ENCODE data around the gene CDC14A. TPM values are rescaled to one million over a fixed set of nuclear protein-coding genes. Genes with fewer than 3 reads are reported as not detected.
"Not testable (repeated sequence)": the region's sequence is repeated elsewhere in the genome, so short reads cannot be mapped to it uniquely, and the experiment has no call there.

The CDC14A gene
- polyA plus RNA-seq, 1 experiment, result 2.8 TPM

GRCh38 chr1:100398648-100399047 is 46.3 kb downstream of the CDC14A start:
- POLR2A ChIA-PET, result no interaction called here

DNA sequence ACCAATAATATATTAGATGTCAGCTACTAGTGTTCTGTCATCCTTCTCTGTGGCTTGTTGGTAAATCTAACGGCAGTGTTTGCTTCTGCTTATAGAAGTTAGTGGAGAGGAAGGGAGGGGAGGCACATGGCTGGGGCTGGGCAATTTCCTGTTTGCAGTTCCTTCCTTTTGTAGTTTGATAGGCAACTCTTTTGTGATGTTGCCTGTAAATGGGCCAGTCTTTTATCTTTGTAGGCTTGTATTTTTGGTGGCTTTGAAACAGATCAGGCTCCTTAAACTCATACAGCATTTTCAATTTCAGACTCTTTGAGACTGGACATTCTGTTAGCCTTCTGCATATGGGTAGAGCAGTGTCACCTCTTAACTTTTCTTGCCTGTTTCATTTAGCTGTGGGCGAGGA is 48.1 kb downstream of the CDC14A start:
- TF ChIP-seq CTCF (IDR thresholded peaks at IDR 0.05; ENCODE audit: low read depth, low read length), result no peak
- Histone ChIP-seq H3K4me3 (ENCODE audit: low read depth, low read length) (no peak overlapping the region), H3K27ac (ENCODE audit: low read depth, low read length) (no peak overlapping the region), H3K9me3 (ENCODE audit: control insufficient read depth, insufficient read depth, low read length) (no peaks in the 10 kb centered on the region), H3K27me3 (ENCODE audit: control insufficient read depth, insufficient read depth, low read length) (no peaks in the 10 kb centered on the region)
- CTCF ChIA-PET, result interaction anchor here (0.7 to 0.8 kb wide), 2 partner anchors 20 to 59 kb away, joined by 3 read pairs; no protein-coding TSS in a partner anchor
- DNase-seq (ENCODE audit: low read depth, low spot score), result no peak
- POLR2A ChIA-PET, result no interaction called here

More at GRCh38 chr1:100398648-100399047, 46.3 kb downstream of the CDC14A start:
- CTCF ChIA-PET, result no interaction called here
- H3K27ac ChIP-seq (ENCODE audit: low read depth, low read length), result no peak overlapping the region
- no peak overlapping the region for H3K4me3 ChIP-seq (ENCODE audit: low read depth, low read length)
- TF ChIP-seq CTCF (IDR thresholded peaks at IDR 0.05; ENCODE audit: low read depth, low read length), result no peak
- DNase-seq (ENCODE audit: low read depth, low spot score), result no peak
- H3K27me3 ChIP-seq (ENCODE audit: control insufficient read depth, insufficient read depth, low read length), result no peaks in the 10 kb centered on the region
- H3K9me3 ChIP-seq (ENCODE audit: control insufficient read depth, insufficient read depth, low read length), result no peaks in the 10 kb centered on the region

- DNase-seq (ENCODE audit: low read depth, low spot score), result peak; percentile 2
- Histone ChIP-seq H3K27ac (ENCODE audit: low read depth, low read length) (no peak overlapping the region), H3K27me3 (ENCODE audit: control insufficient read depth, insufficient read depth, low read length) (no peaks in the 10 kb centered on the region), H3K9me3 (ENCODE audit: control insufficient read depth, insufficient read depth, low read length) (no peaks in the 10 kb centered on the region), H3K4me3 (ENCODE audit: low read depth, low read length) (no peak overlapping the region)
- TF ChIP-seq CTCF (IDR thresholded peaks at IDR 0.05; ENCODE audit: low read depth, low read length), result no peak
- ChIA-PET POLR2A (no interaction called here), CTCF (no interaction called here)
These were observed 52.5 kb downstream of the CDC14A start for GRCh38 chr1:100404821-100405220.

DNA sequence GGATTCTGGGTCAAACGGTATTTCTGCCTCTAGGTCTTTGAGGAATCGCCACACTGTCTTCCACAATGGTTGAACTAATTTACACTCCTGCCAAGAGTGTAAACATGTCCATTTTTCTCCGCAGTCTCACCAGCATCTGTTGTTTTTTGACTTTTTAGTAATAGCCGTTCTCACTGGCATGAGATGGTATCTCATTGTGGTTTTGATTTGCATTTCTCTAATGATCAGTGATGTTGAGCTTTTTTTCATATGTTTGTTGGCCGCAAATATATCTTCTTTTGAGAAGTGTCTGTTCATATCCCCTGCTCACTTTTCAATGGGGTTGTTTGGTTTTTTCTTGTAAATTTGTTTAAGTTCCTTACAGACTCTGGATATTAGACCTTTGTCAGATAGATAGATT is 53.6 kb downstream of the CDC14A start:
- POLR2A ChIA-PET; H3K4me3 ChIP-seq (ENCODE audit: low read depth, low read length); H3K27me3 ChIP-seq (ENCODE audit: control insufficient read depth, insufficient read depth, low read length); H3K9me3 ChIP-seq (ENCODE audit: control insufficient read depth, insufficient read depth, low read length); H3K27ac ChIP-seq (ENCODE audit: low read depth, low read length); DNase-seq (ENCODE audit: low read depth, low spot score): not testable (repeated sequence)
- CTCF ChIA-PET, result interaction anchor here (1.0 kb wide), 1 partner anchor 53 kb away, joined by 3 read pairs; no protein-coding TSS in a partner anchor

GRCh38 chr1:100407390-100407789 is 55.1 kb downstream of the CDC14A start:
- POLR2A ChIA-PET; H3K4me3 ChIP-seq (ENCODE audit: low read depth, low read length); CTCF ChIA-PET; DNase-seq (ENCODE audit: low read depth, low spot score); H3K27me3 ChIP-seq (ENCODE audit: control insufficient read depth, insufficient read depth, low read length); H3K9me3 ChIP-seq (ENCODE audit: control insufficient read depth, insufficient read depth, low read length); H3K27ac ChIP-seq (ENCODE audit: low read depth, low read length): not testable (repeated sequence)

DNA sequence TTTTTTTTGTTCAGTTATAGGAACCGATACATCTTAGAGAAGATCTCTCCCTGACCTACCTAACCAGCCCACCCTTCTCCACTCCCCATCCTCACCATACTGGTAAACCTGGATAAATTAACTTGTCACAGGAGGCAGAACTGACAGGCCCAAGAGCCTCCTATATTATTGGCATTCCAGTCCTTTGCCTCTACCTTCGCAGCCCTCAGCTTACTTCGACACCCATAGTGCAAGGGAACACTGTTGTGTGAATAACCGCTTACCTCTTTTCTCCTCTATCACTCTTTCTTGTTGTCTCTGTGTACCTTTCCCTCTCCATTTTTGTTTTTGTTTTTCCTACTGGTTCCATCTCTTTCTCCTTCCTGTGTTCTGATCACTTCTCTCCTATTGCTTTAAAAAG is 58.7 kb downstream of the CDC14A start:
- no peak for TF ChIP-seq CTCF (IDR thresholded peaks at IDR 0.05; ENCODE audit: low read depth, low read length)
- POLR2A ChIA-PET, result no interaction called here
- no peak overlapping the region for H3K4me3 ChIP-seq (ENCODE audit: low read depth, low read length)
- H3K27me3 ChIP-seq (ENCODE audit: control insufficient read depth, insufficient read depth, low read length), result no peaks in the 10 kb centered on the region
- no peaks in the 10 kb centered on the region for H3K9me3 ChIP-seq (ENCODE audit: control insufficient read depth, insufficient read depth, low read length)
- H3K27ac ChIP-seq (ENCODE audit: low read depth, low read length), result no peak overlapping the region
- CTCF ChIA-PET, result interaction anchor here (0.8 kb wide), 1 partner anchor 602 kb away, joined by 3 read pairs; no protein-coding TSS in a partner anchor
- DNase-seq (ENCODE audit: low read depth, low spot score), result no peak
